Uterus (tissue), 2 donors: ENCODE measurements around the gene TBX20.
"Not testable (repeated sequence)": the region's sequence is repeated elsewhere in the genome, so short reads cannot be mapped to it uniquely, and the experiment has no call there.

Experiments used
- POLR2A ChIP-seq, 2 donors: fragments of 450-650 bp; IDR thresholded peaks; one replicate each; pipeline ENCODE4 v1.6.1; 2016; ENCODE audit warnings: antibody characterized with exemption in 2 of 2, mild to moderate bottlenecking in 1 of 2, moderate library complexity in 1 of 2
- TF ChIP-seq, protein P1 (sequence below), 4 experiments: fragments of 200-600 bp in 2 of 4; fragments of 450-650 bp in 2 of 4; sonication (generic) in 2 of 4; IDR thresholded peaks; one replicate each; pipeline ENCODE4 v1.5.1; 2016 to 2019; ENCODE audit warnings: antibody characterized with exemption in 4 of 4, mild to moderate bottlenecking in 2 of 4, moderate library complexity in 1 of 4

DNA sequence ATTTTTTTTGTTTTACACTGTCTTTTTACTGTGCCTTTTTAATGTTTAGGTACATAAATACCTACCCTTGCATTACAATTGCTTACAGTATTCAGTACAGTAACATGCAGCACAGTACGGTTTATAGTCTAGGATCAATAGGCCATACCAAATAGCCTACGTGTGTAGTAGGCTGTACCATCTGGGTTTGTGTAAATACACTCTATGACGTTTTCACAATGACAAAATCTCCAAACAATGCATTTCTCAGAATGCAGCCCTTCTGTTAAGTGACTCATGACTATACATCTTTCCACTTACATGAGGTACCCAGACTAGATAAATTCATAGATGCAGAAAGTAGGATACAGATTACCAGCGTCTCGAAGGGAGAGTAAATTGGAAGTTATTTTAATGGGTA is 26.5 kb downstream of the TBX20 start:
- TF ChIP-seq, protein P1, sequence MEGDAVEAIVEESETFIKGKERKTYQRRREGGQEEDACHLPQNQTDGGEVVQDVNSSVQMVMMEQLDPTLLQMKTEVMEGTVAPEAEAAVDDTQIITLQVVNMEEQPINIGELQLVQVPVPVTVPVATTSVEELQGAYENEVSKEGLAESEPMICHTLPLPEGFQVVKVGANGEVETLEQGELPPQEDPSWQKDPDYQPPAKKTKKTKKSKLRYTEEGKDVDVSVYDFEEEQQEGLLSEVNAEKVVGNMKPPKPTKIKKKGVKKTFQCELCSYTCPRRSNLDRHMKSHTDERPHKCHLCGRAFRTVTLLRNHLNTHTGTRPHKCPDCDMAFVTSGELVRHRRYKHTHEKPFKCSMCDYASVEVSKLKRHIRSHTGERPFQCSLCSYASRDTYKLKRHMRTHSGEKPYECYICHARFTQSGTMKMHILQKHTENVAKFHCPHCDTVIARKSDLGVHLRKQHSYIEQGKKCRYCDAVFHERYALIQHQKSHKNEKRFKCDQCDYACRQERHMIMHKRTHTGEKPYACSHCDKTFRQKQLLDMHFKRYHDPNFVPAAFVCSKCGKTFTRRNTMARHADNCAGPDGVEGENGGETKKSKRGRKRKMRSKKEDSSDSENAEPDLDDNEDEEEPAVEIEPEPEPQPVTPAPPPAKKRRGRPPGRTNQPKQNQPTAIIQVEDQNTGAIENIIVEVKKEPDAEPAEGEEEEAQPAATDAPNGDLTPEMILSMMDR (IDR thresholded peaks at IDR 0.05), result not testable (repeated sequence)
- TF ChIP-seq POLR2A (IDR thresholded peaks at IDR 0.05), result not testable (repeated sequence)
